K562 (cell line): Measurements from ENCODE around the gene PHF5A. TPM values are rescaled to one million over a fixed set of nuclear protein-coding genes. Genes with fewer than 3 reads are reported as not detected.

Experiments
- CBFA2T3 ChIP-seq: fragments of 450-650 bp; IDR thresholded peaks from 2 replicates; pipeline ENCODE4 v1.6.1; 2017
- CTBP1 ChIP-seq: fragments of 450-650 bp; IDR thresholded peaks from 2 replicates; pipeline ENCODE4 v1.6.1; 2016; ENCODE audit warnings: borderline replicate concordance
- DDX20 ChIP-seq: fragments of 450-650 bp; IDR thresholded peaks from 2 replicates; pipeline ENCODE4 v1.6.1; 2016; ENCODE audit warnings: missing genetic modification characterization, low read depth, mild to moderate bottlenecking, missing compliant biosample characterization, moderate library complexity
- FOXM1 ChIP-seq, 2 experiments: fragments of 450-650 bp in 1 of 2; sonication (generic) in 1 of 2; formaldehyde crosslinking in 1 of 2; IDR thresholded peaks; 2 replicates each; pipeline versions ENCODE4 v1.6.1 to v1.9.0; 2017 to 2022; ENCODE audit warnings: low read depth in 2 of 2, mild to moderate bottlenecking in 2 of 2, missing genetic modification reagents in 1 of 2, moderate library complexity in 1 of 2
- HEY1 ChIP-seq: fragments of 250-450 bp; sonication (Bioruptor Pico); IDR thresholded peaks from 2 replicates; pipeline ENCODE4 v1.5.0; 2020; ENCODE audit warnings: mild to moderate bottlenecking, moderate library complexity, borderline replicate concordance
- MEIS2 ChIP-seq: fragments of 450-650 bp; IDR thresholded peaks from 2 replicates; pipeline ENCODE4 v1.6.1; 2014; ENCODE audit warnings: mild to moderate bottlenecking; ENCODE audit not compliant: partially characterized antibody
- PYGO2 ChIP-seq: fragments of 450-650 bp; IDR thresholded peaks from 2 replicates; pipeline ENCODE4 v1.6.1; 2016; ENCODE audit warnings: mild to moderate bottlenecking, missing genetic modification characterization, moderate library complexity, missing compliant biosample characterization
- RB1 ChIP-seq: fragments of 450-650 bp; IDR thresholded peaks from 2 replicates; pipeline ENCODE4 v1.6.1; 2017; ENCODE audit warnings: low read depth, mild to moderate bottlenecking
- TCF3 ChIP-seq: sonication (generic); formaldehyde crosslinking; IDR thresholded peaks from 2 replicates; pipeline ENCODE4 v1.4.0; 2020; ENCODE audit warnings: mild to moderate bottlenecking, missing genetic modification reagents
- TSC22D4 ChIP-seq: fragments of 450-650 bp; IDR thresholded peaks from 2 replicates; pipeline ENCODE4 v1.6.1; 2016; ENCODE audit warnings: missing genetic modification characterization, missing biosample characterization, control low read depth
- U2AF2 ChIP-seq: fragments of 200-400 bp; formaldehyde crosslinking; optimal IDR thresholded peaks from 2 replicates; pipeline ENCODE3; 2017; ENCODE audit warnings: low read depth, mild to moderate bottlenecking, low read length
- UBTF ChIP-seq, 2 experiments: IDR thresholded peaks; 2 replicates each; pipeline ENCODE4 v1.6.1; 2012; ENCODE audit warnings: improper control_type of control experiment in 2 of 2, low read depth in 2 of 2, low read length in 2 of 2, borderline replicate concordance in 1 of 2
- VEZF1 ChIP-seq: fragments of 200-800 bp; sonication (Bioruptor generic); IDR thresholded peaks from 2 replicates; pipeline ENCODE4 v1.6.1; 2017; ENCODE audit warnings: missing genetic modification characterization, missing compliant biosample characterization
- ZBTB7A ChIP-seq: IDR thresholded peaks from 2 replicates; pipeline ENCODE4 v1.6.1; 2011; ENCODE audit warnings: low read depth, mild to moderate bottlenecking, low read length, moderate library complexity, borderline replicate concordance; ENCODE audit not compliant: control insufficient read depth
- ZNF12 ChIP-seq: sonication (generic); formaldehyde crosslinking; IDR thresholded peaks from 2 replicates; pipeline ENCODE4 v1.4.0; 2020; ENCODE audit warnings: mild to moderate bottlenecking, missing genetic modification reagents
- polyA plus RNA-seq, 8 experiments: library from polyadenylated mRNA; depleted of rRNA in 4 of 8; stranded (reverse) in 5 of 8; unstranded in 3 of 8; fragments of >200 nt; fragmentation: Nextera tagmentation in 2 of 8; fragmentation: Illumina TruSeq in 1 of 8; extraction: Ambion mirVana in 2 of 8; extraction: Trizol in 1 of 8; gene quantifications; 2 replicates each; pipeline versions ENCODE4 v1.2.1 to v1.2.3, GENCODE V29; 2011 to 2014; ENCODE audit warnings: inconsistent platforms in 1 of 8, missing spikeins in 1 of 8
- total RNA-seq, 7 experiments: library from RNA; depleted of rRNA in 6 of 7; stranded (reverse); fragments of >200 nt in 6 of 7; fragmentation: Illumina TruSeq in 2 of 7; extraction: Trizol in 2 of 7; gene quantifications; 2 replicates each; pipeline versions ENCODE4 v1.2.1 to v1.2.3, GENCODE V29; 2011 to 2021; ENCODE audit warnings: low replicate concordance in 1 of 7
- TF ChIP-seq, protein P1 (sequence below): sonication (generic); formaldehyde crosslinking; IDR thresholded peaks from 2 replicates; pipeline ENCODE4 v1.8.0; 2022; ENCODE audit warnings: mild to moderate bottlenecking, missing genetic modification reagents
- TF ChIP-seq, protein P2 (sequence below): sonication (generic); formaldehyde crosslinking; IDR thresholded peaks from 2 replicates; pipeline ENCODE4 v1.8.1; 2023; ENCODE audit warnings: missing genetic modification reagents, mild to moderate bottlenecking, borderline replicate concordance

Gene PHF5A
- total and polyA plus RNA-seq, 9 of the 15 experiments (the other 6 are each of a cell fraction or from before 2014, with no cell fraction given) = 14.2 to 144 (median 101) TPM

- TF ChIP-seq VEZF1 (CRISPR knock-in tag) = peak; percentile 93
- no peak for TF ChIP-seq MEIS2
- TF ChIP-seq RB1 = peak; percentile 88
- TF ChIP-seq, protein P1, sequence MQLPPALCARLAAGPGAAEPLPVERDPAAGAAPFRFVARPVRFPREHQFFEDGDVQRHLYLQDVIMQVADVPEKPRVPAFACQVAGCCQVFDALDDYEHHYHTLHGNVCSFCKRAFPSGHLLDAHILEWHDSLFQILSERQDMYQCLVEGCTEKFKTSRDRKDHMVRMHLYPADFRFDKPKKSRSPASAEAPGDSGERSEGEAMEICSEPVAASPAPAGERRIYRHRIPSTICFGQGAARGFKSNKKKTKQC (CRISPR knock-in tag) = peak; percentile 65
- 0 out of 2 replicates have a peak, but pooled peaks have one; percentile 4 for TF ChIP-seq TCF3 (CRISPR knock-in tag)
- no peak for TF ChIP-seq DDX20 (tag)
- no peak for TF ChIP-seq TSC22D4 (tag)
- TF ChIP-seq, protein P2, sequence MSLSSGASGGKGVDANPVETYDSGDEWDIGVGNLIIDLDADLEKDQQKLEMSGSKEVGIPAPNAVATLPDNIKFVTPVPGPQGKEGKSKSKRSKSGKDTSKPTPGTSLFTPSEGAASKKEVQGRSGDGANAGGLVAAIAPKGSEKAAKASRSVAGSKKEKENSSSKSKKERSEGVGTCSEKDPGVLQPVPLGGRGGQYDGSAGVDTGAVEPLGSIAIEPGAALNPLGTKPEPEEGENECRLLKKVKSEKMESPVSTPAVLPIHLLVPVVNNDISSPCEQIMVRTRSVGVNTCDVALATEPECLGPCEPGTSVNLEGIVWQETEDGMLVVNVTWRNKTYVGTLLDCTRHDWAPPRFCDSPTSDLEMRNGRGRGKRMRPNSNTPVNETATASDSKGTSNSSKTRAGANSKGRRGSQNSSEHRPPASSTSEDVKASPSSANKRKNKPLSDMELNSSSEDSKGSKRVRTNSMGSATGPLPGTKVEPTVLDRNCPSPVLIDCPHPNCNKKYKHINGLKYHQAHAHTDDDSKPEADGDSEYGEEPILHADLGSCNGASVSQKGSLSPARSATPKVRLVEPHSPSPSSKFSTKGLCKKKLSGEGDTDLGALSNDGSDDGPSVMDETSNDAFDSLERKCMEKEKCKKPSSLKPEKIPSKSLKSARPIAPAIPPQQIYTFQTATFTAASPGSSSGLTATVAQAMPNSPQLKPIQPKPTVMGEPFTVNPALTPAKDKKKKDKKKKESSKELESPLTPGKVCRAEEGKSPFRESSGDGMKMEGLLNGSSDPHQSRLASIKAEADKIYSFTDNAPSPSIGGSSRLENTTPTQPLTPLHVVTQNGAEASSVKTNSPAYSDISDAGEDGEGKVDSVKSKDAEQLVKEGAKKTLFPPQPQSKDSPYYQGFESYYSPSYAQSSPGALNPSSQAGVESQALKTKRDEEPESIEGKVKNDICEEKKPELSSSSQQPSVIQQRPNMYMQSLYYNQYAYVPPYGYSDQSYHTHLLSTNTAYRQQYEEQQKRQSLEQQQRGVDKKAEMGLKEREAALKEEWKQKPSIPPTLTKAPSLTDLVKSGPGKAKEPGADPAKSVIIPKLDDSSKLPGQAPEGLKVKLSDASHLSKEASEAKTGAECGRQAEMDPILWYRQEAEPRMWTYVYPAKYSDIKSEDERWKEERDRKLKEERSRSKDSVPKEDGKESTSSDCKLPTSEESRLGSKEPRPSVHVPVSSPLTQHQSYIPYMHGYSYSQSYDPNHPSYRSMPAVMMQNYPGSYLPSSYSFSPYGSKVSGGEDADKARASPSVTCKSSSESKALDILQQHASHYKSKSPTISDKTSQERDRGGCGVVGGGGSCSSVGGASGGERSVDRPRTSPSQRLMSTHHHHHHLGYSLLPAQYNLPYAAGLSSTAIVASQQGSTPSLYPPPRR (CRISPR knock-in tag) = peak; percentile 87; the same call in 1 of the 2 replicates
- peak; percentile 67 to 76; a peak in 3 of 4 replicates for TF ChIP-seq UBTF (IDR thresholded peaks at IDR 0.05; ENCODE audit: borderline replicate concordance in 1 of 2, low read depth in 2 of 2, low read length in 2 of 2)
- TF ChIP-seq U2AF2 = no peak
- TF ChIP-seq ZBTB7A = no peak; the same call in 1 of the 2 replicates
- no peak for TF ChIP-seq PYGO2
- TF ChIP-seq CTBP1 = peak; percentile 73
- TF ChIP-seq ZNF12 (CRISPR knock-in tag) = no peak; the same call in 1 of the 2 replicates
- TF ChIP-seq CBFA2T3 = no peak
- no peak for TF ChIP-seq HEY1 (CRISPR knock-in tag)
- no peak for TF ChIP-seq FOXM1 (IDR thresholded peaks at IDR 0.05; ENCODE audit: low read depth)
- 0 out of 2 replicates have a peak, but pooled peaks have one; percentile 12 for TF ChIP-seq FOXM1 (CRISPR knock-in tag; IDR thresholded peaks at IDR 0.05; ENCODE audit: low read depth)
These were observed 21.7 kb downstream of the PHF5A start, which contains the start of gene TOB2 (continued) for GRCh38 chr22:41446639-41447434.
